ENCODE measurements around the gene SGMS1.

DNA sequence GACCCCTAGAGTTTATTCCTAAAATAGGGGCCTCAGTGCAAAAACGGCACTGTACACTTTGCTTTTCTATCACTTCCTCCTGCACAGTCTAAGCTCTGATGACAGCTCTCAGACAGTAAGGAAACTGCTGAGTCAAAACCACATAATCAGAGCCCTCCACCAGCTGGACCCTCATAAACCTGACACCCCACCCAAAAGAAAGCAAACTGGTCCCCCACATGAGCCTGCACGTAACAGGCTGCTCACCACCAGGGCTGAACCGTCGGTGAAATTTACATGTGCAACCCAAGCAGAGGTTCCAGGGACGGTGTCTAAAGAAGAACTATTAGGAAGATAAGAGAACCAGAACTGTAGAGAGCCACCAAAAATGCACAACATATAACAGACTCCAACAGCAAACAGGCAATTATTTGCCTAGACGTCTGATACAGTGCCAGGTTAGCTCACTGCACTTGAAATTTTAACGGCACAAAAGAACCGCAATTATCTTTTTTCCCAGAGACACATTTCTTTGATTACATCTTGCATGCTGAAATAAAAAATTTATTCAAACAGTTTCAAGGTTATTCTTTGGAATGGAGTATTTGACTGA, 19.6 kb downstream of the SGMS1 start:
- TF ChIP-seq, protein P1, sequence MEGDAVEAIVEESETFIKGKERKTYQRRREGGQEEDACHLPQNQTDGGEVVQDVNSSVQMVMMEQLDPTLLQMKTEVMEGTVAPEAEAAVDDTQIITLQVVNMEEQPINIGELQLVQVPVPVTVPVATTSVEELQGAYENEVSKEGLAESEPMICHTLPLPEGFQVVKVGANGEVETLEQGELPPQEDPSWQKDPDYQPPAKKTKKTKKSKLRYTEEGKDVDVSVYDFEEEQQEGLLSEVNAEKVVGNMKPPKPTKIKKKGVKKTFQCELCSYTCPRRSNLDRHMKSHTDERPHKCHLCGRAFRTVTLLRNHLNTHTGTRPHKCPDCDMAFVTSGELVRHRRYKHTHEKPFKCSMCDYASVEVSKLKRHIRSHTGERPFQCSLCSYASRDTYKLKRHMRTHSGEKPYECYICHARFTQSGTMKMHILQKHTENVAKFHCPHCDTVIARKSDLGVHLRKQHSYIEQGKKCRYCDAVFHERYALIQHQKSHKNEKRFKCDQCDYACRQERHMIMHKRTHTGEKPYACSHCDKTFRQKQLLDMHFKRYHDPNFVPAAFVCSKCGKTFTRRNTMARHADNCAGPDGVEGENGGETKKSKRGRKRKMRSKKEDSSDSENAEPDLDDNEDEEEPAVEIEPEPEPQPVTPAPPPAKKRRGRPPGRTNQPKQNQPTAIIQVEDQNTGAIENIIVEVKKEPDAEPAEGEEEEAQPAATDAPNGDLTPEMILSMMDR (IDR thresholded peaks at IDR 0.05; ENCODE audit: extremely low read depth in 1 of 2, insufficient read depth in 1 of 2, low read depth in 1 of 2, low read length in 2 of 2), result no peak
- TF ChIP-seq, protein P2, sequence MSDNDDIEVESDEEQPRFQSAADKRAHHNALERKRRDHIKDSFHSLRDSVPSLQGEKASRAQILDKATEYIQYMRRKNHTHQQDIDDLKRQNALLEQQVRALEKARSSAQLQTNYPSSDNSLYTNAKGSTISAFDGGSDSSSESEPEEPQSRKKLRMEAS (IDR thresholded peaks at IDR 0.05; ENCODE audit: insufficient read depth, insufficient read length), result no peak
- no peak for TF ChIP-seq POLR2A (IDR thresholded peaks at IDR 0.05; ENCODE audit: low read depth, low read length)
- no peak for TF ChIP-seq EZH2 (IDR thresholded peaks at IDR 0.05; ENCODE audit: borderline replicate concordance, low read depth, low read length, severe bottlenecking)
- TF ChIP-seq POLR2AphosphoS5 (IDR thresholded peaks at IDR 0.05; ENCODE audit: insufficient read depth, low read depth, low read length), result no peak
- TF ChIP-seq GATA2 (IDR thresholded peaks at IDR 0.05; ENCODE audit: insufficient read depth, insufficient read length, low read depth, low read length), result no peak
- no peak for TF ChIP-seq FOS (IDR thresholded peaks at IDR 0.05; ENCODE audit: borderline replicate concordance, insufficient read depth, low read length)
- TF ChIP-seq MYC (IDR thresholded peaks at IDR 0.05; ENCODE audit: low read depth, low read length), result no peak
- no peak for TF ChIP-seq JUN (IDR thresholded peaks at IDR 0.05; ENCODE audit: borderline replicate concordance, insufficient read depth, insufficient read length, low read depth)

All from endothelial cell of umbilical vein (primary cell).